NCI-H446 (cell line): Measurements from ENCODE around the gene SEC14L3.
"Not testable (repeated sequence)": the region's sequence is repeated elsewhere in the genome, so short reads cannot be mapped to it uniquely, and the experiment has no call there.

ENCODE experiments used
- DNase-seq, 2 experiments: peaks; one replicate each; lab custom pipeline; 2025; lab: John Stamatoyannopoulos, UW

Gene SEC14L3

DNA sequence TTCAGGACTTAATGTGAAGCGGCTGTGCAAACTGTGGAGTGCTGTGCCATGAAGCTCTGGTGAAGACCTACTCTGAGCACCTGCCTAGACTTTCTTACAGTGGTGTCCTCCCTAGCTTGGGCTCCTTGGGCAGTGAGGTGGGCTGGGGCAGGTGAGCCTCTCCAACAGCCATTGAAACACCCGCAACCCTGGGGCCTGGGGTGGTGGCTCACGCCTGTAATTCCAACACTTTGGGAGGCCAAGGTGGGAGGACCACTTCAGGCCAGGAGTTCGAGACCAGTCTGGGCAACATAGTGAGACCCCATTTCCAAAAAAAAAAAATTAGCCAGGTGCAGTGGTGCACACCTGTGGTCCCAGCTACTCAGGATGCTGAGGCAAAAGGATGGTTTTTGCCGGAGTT is 14.3 kb upstream of the SEC14L3 start:
- no peak for DNase-seq

DNA sequence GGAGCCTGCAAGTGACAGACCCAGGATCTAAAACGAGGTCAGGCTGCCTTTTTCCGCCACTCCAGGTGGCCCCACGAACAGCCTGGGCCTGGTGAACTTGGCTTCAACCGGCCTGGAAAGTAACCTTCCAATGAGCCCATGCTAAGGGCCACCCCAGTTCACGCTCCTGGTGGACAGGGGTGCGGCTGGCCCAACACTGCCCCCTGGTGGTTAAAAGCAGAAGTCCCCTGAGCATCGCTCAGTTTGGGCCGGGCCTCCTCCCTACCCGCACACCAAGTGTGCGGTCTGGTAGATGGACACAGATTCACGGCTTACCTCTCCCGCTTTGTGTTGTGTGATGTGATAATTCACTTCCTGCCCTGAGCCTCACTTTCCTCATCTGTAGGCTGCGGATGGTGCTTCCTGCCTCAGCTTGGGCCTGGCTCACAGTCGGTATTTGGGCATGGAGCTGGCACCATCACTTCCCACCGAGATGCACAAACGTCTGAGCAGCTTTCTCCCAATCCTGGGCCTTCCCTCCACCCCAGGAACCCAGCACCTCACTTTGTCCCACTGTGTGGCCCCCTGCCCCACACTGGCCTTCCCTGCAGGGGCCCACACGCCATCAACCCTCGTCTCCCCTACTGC is 13.7 kb upstream of the SEC14L3 start:
- peak; percentile 14 to 68 for DNase-seq

DNA sequence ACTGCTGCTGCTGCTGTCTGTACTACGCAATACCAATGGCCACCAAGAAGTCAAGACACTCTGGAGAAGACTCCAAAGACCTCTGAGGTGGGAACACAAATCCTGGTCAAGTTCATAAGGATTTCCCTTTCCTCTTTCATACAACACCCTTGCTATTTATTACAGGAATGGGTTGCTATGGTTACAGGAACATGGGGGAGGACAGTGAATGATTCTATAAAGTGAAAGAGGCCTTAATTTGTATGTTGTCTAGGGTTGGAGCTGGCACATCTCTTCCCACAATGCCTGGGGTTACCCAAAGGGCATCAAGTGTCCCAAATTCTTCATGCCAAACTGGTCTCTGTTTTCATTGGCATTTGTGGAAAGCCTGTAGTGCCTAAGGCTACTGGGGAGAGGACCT is 11.4 kb upstream of the SEC14L3 start:
- no peak for DNase-seq

DNA sequence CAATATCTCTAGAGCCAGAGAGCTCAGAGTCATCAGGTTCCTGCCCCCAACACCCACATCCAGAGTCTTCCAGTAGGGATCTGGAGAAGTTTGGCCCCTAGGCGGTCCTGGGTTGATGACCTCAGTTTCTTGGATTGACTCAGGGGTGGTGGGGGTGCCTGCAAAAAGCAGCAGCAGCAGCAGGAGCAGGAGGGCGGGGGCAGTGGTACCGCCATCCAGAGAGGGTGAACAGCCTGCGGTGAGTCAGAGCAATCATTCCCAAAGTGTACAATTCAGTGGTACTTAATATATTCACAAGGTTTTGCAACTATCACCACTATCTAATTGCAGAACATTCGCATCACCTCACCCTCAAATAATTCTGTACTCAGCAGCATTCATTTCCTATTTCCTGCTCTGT is 9.9 kb upstream of the SEC14L3 start:
- no peak for DNase-seq

DNA sequence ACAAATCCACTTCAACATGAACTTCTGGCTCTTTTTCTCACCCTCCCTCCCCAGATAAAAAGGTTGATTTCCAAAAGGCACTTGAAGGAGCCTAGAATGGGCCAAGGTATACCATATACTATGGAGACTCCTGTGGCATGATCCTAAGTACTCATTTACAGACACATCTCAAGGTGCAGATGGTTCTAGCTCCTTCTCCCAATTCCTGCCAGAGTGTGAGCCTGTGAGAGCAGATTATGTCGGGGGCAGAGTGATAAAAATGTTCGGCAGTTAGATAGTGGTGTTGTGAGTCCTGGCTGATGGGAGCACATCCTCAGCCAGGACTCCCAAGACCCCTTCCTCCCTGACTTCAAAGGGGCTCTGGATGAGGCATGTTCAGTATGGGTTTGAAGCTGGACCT is 8.2 kb upstream of the SEC14L3 start:
- no peak for DNase-seq

DNA sequence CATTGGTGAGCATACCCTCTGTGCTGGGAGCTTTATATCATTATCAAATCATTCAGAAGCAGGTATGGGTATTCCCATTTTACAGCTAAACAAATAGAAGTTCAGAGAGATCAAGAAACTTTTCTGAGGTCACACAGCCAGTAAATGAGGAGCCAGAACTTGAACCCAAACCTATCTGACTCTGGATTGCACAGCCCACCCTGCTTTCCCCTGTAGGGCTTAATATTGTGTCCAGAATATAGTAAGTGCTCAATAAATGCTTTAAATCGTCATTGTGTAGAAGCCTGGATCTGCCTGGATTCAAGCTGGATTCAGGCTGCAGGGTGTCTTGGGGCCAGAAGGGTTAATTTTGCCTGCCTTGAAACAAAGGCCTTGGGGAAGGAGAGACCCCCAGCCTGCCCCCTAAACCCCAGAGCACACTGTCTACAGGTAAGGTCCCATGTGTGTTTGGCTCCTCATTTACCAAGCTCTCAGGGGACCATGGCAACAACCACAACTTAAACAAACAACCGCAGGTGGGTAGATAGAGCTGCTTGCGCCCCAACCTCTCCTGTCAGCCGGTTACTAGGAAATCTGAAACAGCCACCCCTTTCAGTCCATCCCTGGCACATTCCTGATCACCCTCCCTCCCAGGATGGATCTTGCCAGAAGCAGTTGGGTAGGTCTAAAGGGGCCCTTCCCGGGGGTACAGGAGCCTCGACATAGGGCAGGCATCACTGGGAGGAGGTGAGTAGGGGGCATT is 3.0 kb upstream of the SEC14L3 start:
- DNase-seq = no peak

DNA sequence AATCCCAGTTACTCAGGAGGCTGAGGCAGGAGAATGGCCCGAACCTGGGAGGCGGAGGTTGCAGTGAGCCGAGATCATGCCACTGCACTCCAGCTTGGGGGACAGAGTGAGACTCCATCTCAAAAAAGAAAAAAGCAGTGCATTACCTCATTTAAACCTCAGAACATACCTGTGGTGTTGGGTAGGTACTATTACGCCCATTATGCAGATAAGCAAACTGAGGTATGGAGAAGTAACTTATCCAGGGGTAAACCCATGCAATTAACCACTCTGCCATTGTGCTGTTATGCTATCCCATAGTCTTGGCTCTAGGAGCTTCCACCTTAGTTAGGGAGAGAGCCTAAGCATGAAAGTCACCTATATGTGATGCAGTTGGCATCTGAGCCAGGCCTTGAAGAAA is 2.3 kb upstream of the SEC14L3 start:
- no peak for DNase-seq

DNA sequence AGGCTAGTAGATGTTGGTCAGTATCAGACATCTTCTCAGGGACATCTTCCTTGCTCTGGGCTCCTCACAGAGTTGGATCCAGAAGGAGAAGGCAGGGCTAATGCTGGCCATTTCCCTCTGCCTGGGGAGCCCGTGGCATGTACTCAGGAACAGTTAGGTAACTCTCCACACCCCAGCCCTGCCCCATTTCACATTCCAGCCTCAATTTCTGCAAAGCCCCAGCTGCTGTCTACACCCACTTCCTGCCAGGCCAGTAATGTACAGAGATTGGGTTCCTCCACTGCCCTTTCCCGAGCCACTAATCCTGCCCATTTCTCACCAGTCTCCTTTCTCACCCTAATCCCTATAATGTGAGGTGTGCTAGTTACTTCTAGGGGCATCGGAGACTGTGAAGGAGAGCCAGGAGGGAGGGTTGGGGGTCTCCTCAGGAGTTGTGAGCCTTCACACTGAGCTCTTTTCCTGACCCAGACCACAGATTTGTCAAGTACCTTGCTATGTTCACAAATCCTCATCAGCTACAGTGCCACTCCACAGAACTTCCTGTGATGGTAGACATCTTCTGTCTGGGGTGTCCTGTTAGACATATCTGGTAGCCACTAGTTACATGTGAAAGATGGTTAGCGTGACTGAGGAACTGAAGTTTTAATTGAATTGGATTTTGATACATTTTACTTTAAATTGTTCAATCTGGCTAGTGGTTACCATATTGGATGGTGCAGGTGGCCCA is 1.3 kb upstream of the SEC14L3 start:
- DNase-seq = no peak

DNA sequence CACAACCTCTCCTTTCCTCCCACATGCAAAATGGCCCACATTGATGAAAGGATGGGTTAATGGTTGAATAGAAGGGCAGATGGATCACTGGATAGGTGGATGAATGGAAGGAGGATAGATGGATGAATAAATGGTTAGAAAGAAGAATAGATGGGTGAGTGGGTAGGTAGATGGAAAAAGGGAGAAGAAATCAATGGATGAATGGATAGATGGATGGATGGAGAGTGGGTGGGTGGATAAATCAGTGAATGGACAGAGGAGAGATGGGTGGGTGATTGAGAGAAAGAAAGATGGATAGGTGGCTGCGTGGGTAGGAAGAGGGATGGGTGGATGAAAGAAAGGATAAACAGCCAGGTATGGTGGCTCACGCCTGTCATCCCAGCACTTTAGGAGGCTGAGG is 1.2 kb downstream of the SEC14L3 start:
- no peak for DNase-seq

DNA sequence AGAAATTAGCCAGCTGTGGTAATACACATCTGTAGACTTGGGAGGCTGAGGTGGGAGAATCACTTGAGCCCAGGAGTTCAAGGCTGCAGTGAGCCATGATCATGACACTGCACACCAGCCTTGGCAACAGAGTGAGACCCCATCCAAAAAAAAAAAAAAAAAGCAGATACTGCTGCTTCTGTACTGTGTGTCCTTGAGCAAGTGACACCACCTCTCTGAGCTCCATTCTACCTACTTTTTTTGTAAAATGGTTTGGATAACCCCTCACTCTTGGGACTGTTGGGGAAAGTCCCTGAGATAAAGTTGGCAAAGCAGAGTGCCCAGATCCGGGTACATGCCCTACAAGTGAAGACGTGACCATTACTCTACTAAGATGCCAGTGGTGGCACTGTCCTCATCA is 2.7 kb downstream of the SEC14L3 start:
- DNase-seq = no peak

DNA sequence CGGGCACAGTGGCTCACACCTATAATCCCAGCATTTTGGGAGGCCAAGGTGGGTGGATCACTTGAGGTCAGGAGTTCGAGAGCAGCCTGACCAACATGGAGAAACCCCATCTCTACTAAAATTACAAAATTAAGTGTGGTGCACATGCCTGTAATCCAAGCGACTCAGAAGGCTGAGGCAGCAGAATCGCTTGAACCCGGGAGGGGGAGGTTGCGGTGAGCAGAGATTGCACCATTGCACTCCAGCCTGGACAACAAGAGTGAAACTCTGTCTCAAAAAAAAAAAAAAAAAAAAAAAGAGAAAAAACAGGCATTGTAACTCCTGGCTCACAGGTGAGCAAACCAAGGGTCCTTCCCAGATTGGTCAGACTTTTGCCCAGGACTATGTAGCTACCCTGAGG is 11.3 kb downstream of the SEC14L3 start:
- not testable (repeated sequence) for DNase-seq

DNA sequence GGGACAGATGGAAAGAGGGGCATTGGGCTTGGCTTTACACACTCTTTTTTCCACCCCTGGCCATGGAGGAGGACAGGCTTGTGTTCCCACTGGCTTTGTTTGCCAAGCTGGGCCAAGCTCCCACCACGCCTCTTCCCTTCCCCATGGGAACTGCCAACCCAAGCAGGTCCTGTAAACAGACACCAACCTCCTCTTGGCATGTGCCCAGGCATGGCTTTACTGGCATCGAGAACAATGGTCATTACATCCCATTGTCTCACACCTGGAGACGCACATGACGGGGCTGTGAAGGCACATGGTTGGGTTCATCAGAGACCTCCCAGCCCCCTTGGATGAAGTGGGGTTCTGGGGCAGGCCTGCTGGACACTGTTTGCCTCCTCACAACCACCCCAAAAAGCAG is 11.7 kb downstream of the SEC14L3 start:
- DNase-seq = no peak

DNA sequence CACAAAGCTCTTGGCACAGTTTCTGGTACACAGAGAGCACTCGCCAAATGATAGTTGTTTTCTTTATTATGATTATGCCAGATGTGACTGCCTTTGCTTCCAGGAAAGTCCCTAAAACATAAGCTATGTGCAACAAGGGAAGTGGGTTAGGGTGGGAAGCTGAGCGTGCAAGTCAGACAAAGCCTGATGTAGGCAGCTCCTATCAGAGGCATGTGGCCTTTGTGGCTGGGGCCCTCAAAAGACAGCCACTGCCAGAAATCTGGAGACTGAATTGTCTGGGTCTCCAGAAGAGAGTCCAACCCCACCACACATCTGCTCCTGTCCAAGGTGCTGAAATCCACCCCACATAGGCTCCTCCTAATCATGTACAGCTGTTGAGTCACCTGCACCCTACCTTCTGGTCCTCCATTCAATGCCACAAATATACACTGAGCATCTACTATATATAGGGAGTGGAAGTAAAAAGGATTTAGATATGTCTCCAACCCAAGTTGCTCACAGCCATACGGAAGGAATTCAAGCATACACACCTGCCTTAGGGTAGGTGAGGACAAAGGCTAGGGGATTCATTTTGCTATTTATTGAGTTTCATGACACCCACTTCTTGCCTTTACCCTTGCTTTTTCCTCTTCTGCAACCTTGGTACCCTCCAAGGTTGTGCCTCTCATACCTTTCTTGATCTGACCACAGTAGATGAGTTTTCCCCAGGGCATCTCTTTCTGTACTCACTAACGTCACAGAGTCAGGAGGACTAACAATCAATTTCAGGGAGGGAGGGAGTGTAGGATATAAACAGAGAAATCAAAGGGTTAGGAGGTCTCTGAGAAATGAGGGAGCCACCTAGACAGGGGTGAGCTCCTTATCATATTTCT is 12.4 kb downstream of the SEC14L3 start:
- DNase-seq = no peak

DNA sequence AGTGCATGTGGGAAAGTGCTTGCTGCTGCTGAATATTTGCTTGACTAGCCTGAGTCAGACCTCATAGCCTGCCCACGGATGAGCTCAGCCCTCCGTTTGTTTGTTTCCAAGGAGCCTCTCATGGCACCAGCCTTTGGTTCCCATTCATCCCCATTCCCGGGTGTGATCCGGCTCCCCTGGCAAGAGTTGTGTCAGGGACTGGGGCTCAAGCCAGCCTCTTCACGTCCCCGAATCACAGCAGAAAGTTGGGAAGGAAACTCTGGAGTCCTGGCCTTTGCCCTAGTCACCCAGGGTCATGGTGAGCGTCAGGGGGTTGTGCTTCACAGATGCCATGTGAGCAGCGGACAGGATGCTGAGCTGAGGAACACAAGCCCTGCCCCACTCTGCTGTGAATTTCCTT is 13.8 kb downstream of the SEC14L3 start:
- no peak for DNase-seq

DNA sequence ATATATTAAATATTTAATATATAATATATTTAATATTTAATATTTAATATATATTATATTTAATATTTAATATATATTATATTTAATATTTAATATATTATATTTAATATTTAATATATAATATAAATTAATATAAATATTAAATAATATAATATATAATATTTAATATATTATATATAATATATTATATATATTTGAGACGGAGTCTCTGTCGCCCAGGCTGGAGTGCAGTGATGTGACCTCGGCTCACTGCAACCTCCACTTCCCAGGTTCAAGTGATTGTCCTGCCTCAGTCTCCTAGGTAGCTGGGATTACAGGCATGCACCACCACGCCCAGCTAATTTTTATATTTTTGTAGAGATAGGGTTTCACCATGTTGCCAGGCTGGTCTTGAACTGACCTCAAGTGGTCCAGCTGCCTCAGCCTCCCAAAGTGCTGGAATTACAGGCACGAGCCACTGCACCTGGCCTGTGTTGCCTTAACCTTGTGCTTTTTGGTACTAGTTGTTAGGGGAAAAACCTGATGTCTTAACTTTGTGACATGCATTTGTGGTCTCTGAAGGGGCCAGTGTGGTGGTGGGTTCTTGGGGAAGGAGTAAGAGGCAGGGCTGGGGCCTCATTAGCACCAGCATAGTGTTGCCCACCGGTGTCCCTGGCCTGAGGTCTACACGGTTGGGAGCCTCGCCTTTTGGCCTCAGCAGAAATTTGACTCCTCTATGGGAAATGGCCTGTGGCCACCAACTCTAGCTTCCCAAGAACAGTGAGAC is 16.6 kb downstream of the SEC14L3 start:
- no peak for DNase-seq

DNA sequence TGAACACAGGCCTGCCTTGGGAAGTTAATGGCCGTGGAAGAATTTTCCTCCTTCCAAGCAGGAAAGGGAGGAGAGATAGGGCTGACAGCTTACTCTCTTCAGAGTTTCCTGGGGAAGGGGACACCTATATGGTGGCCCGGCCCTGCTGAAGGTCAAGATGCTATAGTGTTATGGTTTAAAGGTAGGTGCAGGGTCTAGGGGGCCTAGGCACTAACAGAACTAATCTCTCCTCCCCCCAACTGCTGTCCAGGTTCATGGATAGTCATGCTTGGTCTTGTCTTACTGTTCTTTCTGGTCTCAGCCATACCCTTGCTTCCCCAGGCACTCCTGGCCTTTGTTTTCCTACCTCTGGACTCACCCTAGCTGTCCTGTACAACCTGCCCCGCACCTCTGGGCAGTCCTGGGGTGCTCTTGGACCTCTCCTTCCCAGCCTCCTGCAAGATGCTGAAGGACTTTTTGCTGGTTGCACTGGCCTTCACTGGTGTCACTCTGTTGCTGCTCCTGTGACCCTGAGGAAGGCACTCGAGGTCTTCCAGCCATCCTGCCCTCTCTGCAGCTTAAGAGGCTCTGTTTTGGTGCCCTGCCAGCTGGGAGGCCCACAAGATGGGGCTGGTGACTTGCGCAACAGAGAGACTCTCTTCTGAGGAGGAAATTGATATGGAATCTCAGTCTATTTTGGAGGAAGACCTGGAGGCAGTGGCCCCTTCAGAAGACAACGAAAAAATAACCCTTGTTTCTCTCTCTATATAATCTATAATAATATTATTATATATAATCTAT is 17.9 kb downstream of the SEC14L3 start:
- DNase-seq = no peak

DNA sequence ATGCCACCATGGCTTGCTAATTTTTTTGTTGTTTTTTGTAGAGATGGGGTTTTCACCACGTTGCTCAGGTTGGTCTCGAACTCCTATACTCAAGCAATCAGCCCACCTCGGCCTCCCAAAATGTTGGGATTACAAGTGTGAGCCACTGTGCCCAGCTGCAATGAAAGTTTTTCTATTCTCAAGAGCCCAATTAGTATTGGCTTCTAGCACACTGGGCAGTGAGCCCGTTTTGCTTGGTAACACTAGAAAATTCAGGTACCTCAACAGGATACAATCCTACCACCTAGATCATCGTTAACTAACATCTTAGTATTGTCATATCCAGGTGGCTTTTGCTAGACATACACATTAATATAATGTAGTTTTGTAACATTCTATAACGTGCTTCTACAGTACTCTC is 19.0 kb downstream of the SEC14L3 start:
- DNase-seq = no peak

DNA sequence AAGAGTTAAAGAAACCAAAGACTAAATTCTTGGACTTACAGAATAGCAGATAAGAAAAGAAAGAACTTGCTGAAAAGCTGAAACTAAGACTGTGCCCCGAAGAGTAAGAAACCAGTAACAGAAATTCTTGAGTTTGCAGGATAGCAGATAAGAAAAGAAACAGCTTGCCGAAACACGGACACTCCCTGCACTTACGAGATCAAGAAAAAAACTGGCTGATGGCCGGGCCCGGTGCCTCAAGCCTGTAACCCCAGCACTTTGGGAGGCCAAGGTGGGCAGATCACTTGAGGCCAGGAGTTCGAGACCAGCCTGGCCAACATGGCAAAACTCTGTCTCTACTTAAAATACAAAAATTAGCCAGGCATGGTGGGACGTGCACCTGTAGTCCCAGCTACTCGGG is 20.3 kb downstream of the SEC14L3 start:
- not testable (repeated sequence) for DNase-seq

DNA sequence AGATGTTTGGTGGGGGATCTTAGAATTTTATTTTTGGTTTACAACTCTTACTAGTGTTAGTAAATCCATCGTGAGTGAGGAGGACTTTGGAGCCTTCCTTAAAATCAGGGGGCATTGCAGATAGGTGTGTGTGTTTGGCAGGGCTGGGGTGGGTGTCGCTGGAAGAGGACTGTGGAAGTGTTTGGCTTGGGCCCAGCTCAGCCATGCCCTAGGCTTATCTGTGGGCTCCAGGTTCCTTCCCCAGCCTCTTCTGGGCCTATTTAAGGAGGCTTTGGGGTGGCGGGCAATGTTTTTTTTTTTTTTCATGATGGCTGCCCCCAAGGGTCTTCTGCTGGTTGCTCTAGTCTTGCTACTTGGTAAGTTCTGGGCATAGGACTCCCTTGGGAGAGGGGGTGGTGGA is 24.2 kb downstream of the SEC14L3 start:
- no peak for DNase-seq

DNA sequence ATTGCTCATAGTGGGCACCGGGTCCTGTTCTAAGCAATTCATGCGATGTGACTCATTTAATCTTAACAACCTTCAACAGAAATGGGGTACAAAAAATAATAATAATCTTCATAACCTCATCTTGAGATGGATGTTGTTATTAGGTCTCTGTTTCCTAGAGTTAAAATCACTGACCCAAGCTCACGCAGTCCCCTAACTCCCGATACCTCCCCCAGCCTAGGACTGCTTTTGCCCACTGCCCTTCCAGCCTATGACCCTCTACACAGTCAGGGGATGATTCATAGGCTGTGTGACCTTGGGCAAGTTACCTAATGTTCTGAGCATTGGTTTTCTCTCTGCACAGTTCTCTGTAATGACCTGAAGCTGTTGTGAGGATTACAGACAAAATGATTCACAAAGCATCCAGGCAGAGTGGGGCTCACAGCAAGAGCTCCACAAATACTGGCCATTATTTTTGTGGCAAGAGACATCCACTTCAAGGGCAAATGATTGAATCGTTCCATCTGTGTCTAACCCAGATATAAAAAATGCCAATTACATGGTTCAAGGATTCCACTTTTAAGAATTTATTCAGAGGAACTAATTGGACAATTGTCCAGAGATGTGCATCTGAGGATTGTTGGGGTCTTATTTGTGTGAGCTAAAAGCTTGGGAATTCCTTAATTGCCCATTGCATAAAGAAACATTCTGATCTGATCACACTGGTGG is 26.2 kb downstream of the SEC14L3 start:
- DNase-seq = no peak
